ENCODE data around the gene LRRC75A. TPM values are rescaled to one million over a fixed set of nuclear protein-coding genes. Genes with fewer than 3 reads are reported as not detected.

The LRRC75A gene
- total RNA-seq, 1 experiment from 2014 or later: 15.8 TPM

- Histone ChIP-seq H3K9me3 (ENCODE audit: insufficient read depth, low read depth) (no peaks in the 10 kb centered on the region), H2AFZ (no peak overlapping the region), H3K36me3 (ENCODE audit: low read depth) (no peaks in the 10 kb centered on the region), H3K79me2 (ENCODE audit: low read depth) (no peaks in the 10 kb centered on the region), H3K9me2 (ENCODE audit: insufficient read depth) (no peaks in the 10 kb centered on the region), H3K4me3 (no peak overlapping the region), H3K27me3 (ENCODE audit: insufficient read depth, low read depth) (0 out of 2 replicates have a peak, but pooled peaks cover 9% of the 10 kb centered on the region), H3K27ac (no peak overlapping the region), H3K4me2 (no peak overlapping the region), H4K20me1 (ENCODE audit: insufficient read depth) (no peaks in the 10 kb centered on the region), H3K4me1 (replicated peaks; ENCODE audit: insufficient read depth) (peaks cover 7% of the 10 kb centered on the region; the same call in 1 of the 2 replicates), H3F3A (ENCODE audit: insufficient read depth, low read depth) (peaks cover 3% of the 10 kb centered on the region; the same call in 1 of the 2 replicates)
- TF ChIP-seq EZH2 (IDR thresholded peaks at IDR 0.05; ENCODE audit: low read depth) (no peak), CTCF (conservative IDR thresholded peaks at IDR 0.05) (no peak)
- CTCF ChIA-PET: interaction anchor here (1.2 kb wide), 1 partner anchor 35 kb away, joined by 3 read pairs; no protein-coding TSS in a partner anchor
- POLR2A ChIA-PET (ENCODE audit: unreplicated experiment): no interaction called here
- no peak for DNase-seq
- BruUV-seq (replicated peaks): no TSS peak
- intact Hi-C loops (cut with micrococcal nuclease; ENCODE audit: unreplicated experiment): no loop called here
Measured at GRCh38 chr17:16488186-16488967, 3.6 kb downstream of the LRRC75A start.

- Histone ChIP-seq H3K4me1 (replicated peaks; ENCODE audit: insufficient read depth) (peaks cover 7% of the 10 kb centered on the region; the same call in 1 of the 2 replicates), H3K4me2 (no peak overlapping the region), H3K9me3 (ENCODE audit: insufficient read depth, low read depth) (no peaks in the 10 kb centered on the region), H3K4me3 (no peak overlapping the region), H4K20me1 (ENCODE audit: insufficient read depth) (no peaks in the 10 kb centered on the region), H2AFZ (no peak overlapping the region), H3K9me2 (ENCODE audit: insufficient read depth) (no peaks in the 10 kb centered on the region), H3K36me3 (ENCODE audit: low read depth) (no peaks in the 10 kb centered on the region), H3K27me3 (ENCODE audit: insufficient read depth, low read depth) (no peaks in the 10 kb centered on the region), H3F3A (ENCODE audit: insufficient read depth, low read depth) (no peaks in the 10 kb centered on the region), H3K79me2 (ENCODE audit: low read depth) (no peaks in the 10 kb centered on the region), H3K27ac (no peak overlapping the region)
- TF ChIP-seq EZH2 (IDR thresholded peaks at IDR 0.05; ENCODE audit: low read depth): no peak
- TF ChIP-seq CTCF (conservative IDR thresholded peaks at IDR 0.05): no peak
- ChIA-PET POLR2A (ENCODE audit: unreplicated experiment) (interaction anchor here (0.9 kb wide), 1 partner anchor 49 kb away, joined by 4 read pairs; no protein-coding TSS in a partner anchor), CTCF (interaction anchor here (1.2 kb wide), 1 partner anchor 33 kb away, joined by 3 read pairs; no protein-coding TSS in a partner anchor)
- intact Hi-C loops (cut with micrococcal nuclease; ENCODE audit: unreplicated experiment): loop anchor here (2.0 kb wide), 2 partner anchors 26 to 34 kb away; no protein-coding TSS in a partner anchor
- no TSS peak for BruUV-seq (replicated peaks)
- DNase-seq: peak in 1 of 2 experiments; percentile 97
Measured at GRCh38 chr17:16486373-16487250, 5.4 kb downstream of the LRRC75A start.

DNA sequence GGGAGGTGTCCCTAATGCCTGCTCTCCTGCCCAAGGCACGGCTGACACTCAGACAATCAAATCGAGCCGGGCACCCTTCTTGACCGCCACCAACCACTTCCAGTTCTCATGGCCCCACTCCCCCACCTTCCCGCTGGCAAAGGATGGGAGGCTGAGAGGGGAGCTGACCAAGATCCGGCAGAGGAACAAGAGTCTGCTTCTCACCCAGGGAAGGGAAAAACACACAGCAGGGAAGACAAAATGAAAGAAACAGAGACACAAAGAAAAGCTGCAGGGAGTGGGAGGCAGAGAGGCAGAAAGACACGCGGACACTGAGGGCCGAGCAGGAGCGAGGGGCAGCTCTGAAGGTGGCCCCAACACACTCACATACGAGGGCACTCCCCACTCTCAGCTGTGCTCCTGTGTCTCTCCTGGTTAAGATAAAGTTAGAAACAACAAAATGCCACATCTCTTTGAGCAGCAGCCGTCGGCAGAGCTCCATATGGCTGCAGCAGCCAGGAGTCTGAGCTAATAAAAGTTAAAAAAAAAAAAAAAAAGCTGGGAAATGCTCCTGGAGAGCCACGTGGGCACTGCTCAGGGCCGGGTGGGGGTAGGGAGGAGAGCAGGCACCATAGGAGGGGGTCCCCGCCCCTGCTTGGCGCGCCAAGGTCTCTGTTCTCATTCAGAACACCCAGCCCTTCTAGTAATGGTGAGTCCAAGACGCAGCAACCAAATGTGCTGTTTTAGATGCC lies 7.4 kb downstream of the LRRC75A start:
- H3K27ac ChIP-seq: no peak overlapping the region
- no TSS peak for BruUV-seq (replicated peaks)
- TF ChIP-seq EZH2 (IDR thresholded peaks at IDR 0.05; ENCODE audit: low read depth): no peak
- no peak for TF ChIP-seq CTCF (conservative IDR thresholded peaks at IDR 0.05)
- no peak overlapping the region for H3K4me3 ChIP-seq
- CTCF ChIA-PET: interaction anchor here (0.6 kb wide), 2 partner anchors 10 to 66 kb away, joined by 5 to 14 read pairs; no protein-coding TSS in a partner anchor
- POLR2A ChIA-PET (ENCODE audit: unreplicated experiment): interaction anchor here (0.6 kb wide), 1 partner anchor 8 kb away, joined by 4 read pairs; no protein-coding TSS in a partner anchor
- no peaks in the 10 kb centered on the region for H3K4me1 ChIP-seq (replicated peaks; ENCODE audit: insufficient read depth)
- no peaks in the 10 kb centered on the region for H3K36me3 ChIP-seq (ENCODE audit: low read depth)
- H3K27me3 ChIP-seq (ENCODE audit: insufficient read depth, low read depth): no peaks in the 10 kb centered on the region
- H3K9me3 ChIP-seq (ENCODE audit: insufficient read depth, low read depth): no peaks in the 10 kb centered on the region
- H2AFZ ChIP-seq: no peak overlapping the region
- no peaks in the 10 kb centered on the region for H4K20me1 ChIP-seq (ENCODE audit: insufficient read depth)
- H3K4me2 ChIP-seq: no peak overlapping the region
- H3F3A ChIP-seq (ENCODE audit: insufficient read depth, low read depth): no peaks in the 10 kb centered on the region
- DNase-seq: no peak
- H3K9me2 ChIP-seq (ENCODE audit: insufficient read depth): no peaks in the 10 kb centered on the region
- H3K79me2 ChIP-seq (ENCODE audit: low read depth): no peaks in the 10 kb centered on the region
- intact Hi-C loops (cut with micrococcal nuclease; ENCODE audit: unreplicated experiment): no loop called here
